ENCODE data around the gene MAPK6.
A peak's percentile ranks its signal among the peaks of the same experiment; 100 is the strongest.
"Not testable (repeated sequence)": the region's sequence is repeated elsewhere in the genome, so short reads cannot be mapped to it uniquely, and the experiment has no call there.

Gene MAPK6

GRCh38 chr15:52042051-52042851 lies 23.2 kb downstream of the MAPK6 start:
- no peak for DNase-seq (ENCODE audit: low read depth)

GRCh38 chr15:52045795-52046298 lies 26.8 kb downstream of the MAPK6 start:
- DNase-seq (ENCODE audit: low read depth), result peak; percentile 2

- not testable (repeated sequence) for DNase-seq (ENCODE audit: low read depth)
Measured at GRCh38 chr15:52046552-52046951, 27.5 kb downstream of the MAPK6 start.

- no peak for DNase-seq (ENCODE audit: low read depth)
Measured at GRCh38 chr15:52050416-52050815, 31.4 kb downstream of the MAPK6 start.

GRCh38 chr15:52052066-52052935 lies 33.3 kb downstream of the MAPK6 start:
- no peak for DNase-seq (ENCODE audit: low read depth)

- DNase-seq (ENCODE audit: low read depth), result no peak
Measured at GRCh38 chr15:52054381-52054780, 35.4 kb downstream of the MAPK6 start.

- not testable (repeated sequence) for DNase-seq (ENCODE audit: low read depth)
Measured at GRCh38 chr15:52054858-52055257, 35.8 kb downstream of the MAPK6 start.

GRCh38 chr15:52056001-52056400 lies 37.0 kb downstream of the MAPK6 start:
- DNase-seq (ENCODE audit: low read depth), result no peak

GRCh38 chr15:52056496-52056895 lies 37.5 kb downstream of the MAPK6 start:
- no peak for DNase-seq (ENCODE audit: low read depth)

- DNase-seq (ENCODE audit: low read depth), result no peak
Measured at GRCh38 chr15:52057996-52058395, 39.0 kb downstream of the MAPK6 start.

- no peak for DNase-seq (ENCODE audit: low read depth)
Measured at GRCh38 chr15:52060501-52060900, 41.5 kb downstream of the MAPK6 start.

- DNase-seq (ENCODE audit: low read depth), result no peak
Measured at GRCh38 chr15:52066842-52067544, 48.0 kb downstream of the MAPK6 start.

GRCh38 chr15:52067545-52067926 lies 48.5 kb downstream of the MAPK6 start:
- DNase-seq (ENCODE audit: low read depth), result no peak

GRCh38 chr15:52068004-52068615 lies 49.1 kb downstream of the MAPK6 start:
- no peak for DNase-seq (ENCODE audit: low read depth)

GRCh38 chr15:52069559-52069958 lies 50.5 kb downstream of the MAPK6 start:
- DNase-seq (ENCODE audit: low read depth), result no peak

GRCh38 chr15:52071570-52071969 lies 52.6 kb downstream of the MAPK6 start:
- DNase-seq (ENCODE audit: low read depth), result no peak

- no peak for DNase-seq (ENCODE audit: low read depth)
Measured at GRCh38 chr15:52076889-52077781, 58.1 kb downstream of the MAPK6 start.

GRCh38 chr15:52078197-52078875 lies 59.3 kb downstream of the MAPK6 start:
- no peak for DNase-seq (ENCODE audit: low read depth)

- DNase-seq (ENCODE audit: low read depth), result peak; percentile 92
Measured at GRCh38 chr15:52078876-52079700, 60.1 kb downstream of the MAPK6 start.
